NCI-H2107 treated with DMSO at 0.1 percent for 48 hours (cell line): ENCODE measurements around the gene HMOX1.

ENCODE experiments used
- DNase-seq: peaks from one replicate; lab custom pipeline; 2025; ENCODE audit not compliant: unreplicated experiment; lab: John Stamatoyannopoulos, UW

Gene HMOX1

DNA sequence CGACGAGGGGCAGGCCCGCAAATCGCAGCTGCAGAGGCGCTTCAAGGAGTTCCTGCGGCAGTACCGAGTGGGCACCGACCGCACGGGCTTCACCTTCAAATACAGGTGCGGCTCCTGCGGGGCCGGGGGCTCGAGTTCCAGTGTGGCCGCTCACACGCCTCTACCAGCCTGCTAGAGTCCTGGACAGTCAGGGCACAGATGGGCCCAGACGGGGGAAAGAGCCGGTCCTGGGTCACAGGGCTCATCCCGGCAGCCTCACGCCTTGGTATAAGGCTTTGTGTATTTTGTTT, 19.6 kb downstream of the HMOX1 start:
- no peak for DNase-seq

DNA sequence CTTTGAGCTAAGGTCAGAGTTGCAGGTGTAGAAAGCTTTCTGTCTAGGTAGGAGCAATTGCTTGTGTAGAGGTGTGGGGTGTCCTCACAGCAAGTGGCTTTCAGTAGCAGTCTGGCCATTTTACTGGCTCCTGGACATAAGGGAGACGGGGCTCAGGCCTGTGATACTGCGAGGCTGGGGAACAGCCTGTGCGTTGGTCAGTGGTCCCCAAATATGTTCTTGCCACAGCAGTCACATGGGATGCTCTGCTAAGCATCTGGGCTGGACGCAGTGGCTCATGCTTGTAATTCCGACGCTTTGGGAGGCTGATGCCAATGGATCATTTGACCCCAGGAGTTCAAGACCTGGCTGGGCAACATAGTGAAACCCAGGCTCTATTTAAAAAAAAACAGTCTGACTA, 21.0 kb downstream of the HMOX1 start:
- no peak for DNase-seq

DNA sequence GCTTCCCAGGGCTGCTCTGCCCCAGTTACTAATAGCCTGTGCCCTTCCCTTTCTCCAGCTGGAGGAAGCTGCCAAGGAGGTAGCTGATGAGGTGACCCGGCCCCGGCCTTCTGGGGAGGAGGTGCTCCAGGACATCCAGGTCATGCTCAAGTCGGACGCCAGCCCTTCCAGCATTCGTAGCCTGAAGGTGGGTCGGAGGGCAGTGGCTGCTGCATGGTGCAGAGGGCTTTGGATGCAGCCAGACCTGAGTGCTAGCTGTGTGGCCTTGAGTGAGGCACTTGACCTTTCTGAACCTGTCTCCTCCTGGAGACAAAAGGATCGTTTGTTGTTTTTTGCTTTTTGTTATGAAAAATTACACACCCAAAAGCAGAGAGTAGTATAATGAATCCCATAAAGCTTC, 22.5 kb downstream of the HMOX1 start:
- no peak for DNase-seq

DNA sequence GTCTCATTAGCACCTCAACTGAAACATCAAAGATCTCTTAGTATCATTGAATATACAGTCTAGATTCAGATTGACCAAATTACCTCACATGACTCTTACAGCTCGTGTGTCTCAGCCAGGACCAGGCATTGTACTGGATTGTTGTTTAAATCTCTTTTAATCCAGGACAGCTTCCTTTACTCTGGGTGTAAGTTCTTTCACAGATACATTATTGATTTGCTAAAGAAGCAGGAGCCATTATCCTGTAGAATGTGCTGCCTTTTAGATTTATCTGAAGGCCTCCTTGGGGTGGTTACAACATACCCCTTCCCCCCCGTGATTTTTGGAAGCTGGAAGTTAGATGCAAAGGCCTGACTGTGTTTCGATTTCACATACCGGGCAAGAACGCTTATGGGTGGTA, 23.3 kb downstream of the HMOX1 start:
- no peak for DNase-seq

DNA sequence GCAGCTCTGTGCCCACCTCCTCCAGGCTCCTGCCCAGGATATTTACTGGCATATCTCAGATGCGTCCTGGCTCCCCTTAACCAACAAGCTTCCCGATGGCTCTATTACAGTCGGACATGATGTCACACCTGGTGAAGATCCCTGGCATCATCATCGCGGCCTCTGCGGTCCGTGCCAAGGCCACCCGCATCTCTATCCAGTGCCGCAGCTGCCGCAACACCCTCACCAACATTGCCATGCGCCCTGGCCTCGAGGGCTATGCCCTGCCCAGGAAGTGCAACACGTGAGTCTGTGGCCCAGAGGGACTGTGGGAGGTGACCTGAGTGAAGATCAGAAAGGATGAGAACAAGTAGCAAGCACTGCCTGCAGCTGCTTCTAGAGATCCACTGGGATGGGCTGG, 25.5 kb downstream of the HMOX1 start:
- DNase-seq: no peak

DNA sequence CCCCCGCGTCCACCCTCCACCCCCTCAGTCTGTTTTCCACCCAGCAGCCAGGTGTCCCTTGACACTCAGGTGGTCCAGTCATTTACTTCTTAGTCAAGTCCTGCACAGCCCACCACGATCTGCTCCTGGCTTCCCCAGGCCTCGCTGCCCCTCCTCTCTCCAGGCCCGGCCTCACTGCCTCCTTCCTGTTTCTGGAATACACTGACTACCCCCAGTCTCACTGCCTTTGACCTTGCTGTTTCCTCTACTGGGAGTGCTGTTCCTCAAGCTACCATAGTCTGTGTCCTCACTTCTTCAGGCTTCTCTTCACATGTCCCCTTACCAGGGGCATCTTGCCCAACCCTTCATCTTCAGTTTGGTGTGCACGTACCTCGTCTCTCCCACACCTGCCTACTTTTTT, 26.5 kb downstream of the HMOX1 start:
- DNase-seq: no peak

DNA sequence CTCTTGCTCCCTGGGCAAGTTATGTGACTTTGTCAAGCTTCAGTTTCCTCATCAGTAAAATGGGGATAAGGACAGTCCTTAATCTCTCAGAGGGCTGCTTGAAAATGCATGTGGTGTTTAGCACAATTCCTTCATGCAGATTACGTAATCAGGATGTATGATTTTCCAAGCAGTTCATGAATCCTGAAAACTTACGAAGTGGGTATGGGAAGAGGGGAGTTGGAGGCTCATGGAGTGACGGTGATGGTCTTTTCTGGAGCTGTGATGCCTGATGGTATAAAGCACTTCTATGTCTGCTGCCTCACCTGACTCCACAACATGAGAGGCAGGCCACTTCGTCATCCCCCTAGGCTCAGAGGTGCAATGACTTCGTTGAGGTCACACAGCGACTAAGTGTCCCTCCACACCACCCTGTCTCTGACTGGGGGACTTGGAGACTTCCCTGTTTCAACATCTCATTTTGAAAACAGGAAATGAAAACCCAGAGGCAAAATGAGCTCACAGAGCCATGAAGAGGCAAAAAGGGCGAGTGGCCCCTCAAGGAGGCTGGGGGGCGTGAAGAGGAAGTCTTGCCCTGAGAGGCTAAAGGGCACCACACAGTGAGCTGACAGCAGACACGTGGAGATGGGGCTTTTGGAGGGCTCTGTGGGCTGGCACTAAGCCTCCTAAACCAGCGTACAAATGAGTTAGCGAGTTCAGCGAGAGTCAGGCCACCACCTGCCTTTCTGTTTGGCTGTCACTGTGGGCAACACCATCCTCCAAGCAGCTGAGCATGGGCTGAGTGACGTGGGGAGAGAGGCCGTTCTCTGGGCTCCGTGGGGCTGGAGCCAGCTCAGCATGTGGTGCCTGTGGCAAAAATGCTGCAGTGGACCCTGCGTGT, 29.1 kb downstream of the HMOX1 start:
- no peak for DNase-seq

DNA sequence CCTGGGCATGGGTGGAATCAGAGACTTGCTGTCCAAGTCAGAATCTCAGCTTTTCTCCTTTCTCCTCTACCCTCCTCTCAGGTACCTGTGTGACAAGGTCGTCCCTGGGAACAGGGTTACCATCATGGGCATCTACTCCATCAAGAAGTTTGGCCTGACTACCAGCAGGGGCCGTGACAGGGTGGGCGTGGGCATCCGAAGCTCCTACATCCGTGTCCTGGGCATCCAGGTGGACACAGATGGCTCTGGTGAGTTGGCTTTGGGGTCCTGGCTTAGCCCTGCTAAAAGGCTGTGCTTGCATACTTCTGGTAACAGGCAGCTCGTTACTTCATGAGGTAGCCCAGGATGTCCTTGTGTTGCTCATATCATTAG, 29.8 kb downstream of the HMOX1 start:
- no peak for DNase-seq

DNA sequence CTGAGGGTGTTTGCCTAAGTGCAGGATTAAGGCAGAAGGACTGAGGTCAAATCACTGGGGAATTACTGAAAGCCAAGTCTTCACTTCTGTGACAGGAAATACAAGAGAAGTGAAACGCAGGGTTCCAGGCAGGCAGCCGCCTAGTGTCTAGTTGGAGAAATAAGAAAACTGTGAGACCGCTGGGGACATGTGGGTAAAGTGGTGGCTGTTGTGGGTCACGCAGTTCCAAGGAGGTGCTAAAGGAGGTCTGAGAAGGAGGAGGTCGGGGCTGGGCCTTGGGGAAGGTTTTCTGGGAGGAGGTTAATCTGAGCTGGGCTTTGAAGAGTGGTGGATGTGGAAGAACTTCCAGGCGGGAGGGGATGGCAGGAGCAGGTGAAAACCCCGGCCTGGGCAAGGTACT, 30.2 kb downstream of the HMOX1 start:
- DNase-seq: no peak

DNA sequence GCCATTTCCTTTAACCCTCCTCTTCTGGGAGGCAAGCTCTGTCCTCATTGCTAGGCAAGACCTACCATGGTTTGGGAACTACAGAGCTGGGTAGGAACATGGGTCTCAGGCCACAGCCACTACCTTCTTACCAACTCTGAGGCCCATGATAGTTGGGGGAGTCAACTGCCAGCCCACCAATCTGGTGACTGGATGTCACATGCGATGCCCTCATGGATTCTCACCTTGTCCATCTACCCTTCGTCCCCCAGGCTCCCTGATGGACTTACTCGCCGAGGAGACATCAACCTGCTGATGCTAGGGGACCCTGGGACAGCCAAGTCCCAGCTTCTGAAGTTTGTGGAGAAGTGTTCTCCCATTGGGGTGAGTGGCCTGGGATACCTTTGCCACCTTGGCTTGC, 32.7 kb downstream of the HMOX1 start:
- DNase-seq: no peak

DNA sequence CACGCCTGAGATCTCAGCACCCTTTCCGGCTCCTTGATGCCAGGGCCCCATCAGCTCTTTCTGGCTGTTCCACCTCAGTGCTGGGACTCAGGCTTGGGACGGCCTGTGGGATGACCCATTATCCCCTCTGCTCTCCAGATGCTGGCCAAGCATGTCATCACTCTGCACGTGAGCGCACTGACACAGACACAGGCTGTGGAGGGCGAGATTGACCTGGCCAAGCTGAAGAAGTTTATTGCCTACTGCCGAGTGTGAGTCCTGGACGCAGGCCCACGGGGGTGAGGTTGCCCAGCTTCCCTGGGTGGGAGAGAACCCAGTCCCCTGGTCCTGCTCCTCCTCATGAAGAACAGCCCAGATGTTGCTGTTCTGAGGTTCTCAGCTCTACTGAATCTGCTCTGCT, 36.7 kb downstream of the HMOX1 start:
- DNase-seq: no peak

DNA sequence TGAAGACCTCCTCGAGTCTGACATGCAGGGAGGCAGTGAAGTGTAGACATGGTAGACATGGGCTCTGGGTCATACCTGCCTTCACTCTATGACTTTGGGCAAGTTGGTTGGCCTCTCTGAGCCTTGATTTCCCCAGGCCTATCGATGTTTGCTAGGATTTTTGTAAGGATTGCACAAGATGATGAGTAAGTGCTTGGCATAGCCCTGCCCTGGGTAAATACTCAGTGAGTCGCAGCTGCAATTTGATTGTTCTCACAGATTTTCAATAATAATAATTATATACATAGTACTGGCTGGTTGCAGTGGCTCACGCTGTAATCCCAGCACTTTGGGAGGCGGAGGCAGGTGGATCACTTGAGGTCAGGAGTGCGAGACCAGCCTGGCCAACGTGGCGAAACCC, 37.2 kb downstream of the HMOX1 start:
- DNase-seq: no peak

DNA sequence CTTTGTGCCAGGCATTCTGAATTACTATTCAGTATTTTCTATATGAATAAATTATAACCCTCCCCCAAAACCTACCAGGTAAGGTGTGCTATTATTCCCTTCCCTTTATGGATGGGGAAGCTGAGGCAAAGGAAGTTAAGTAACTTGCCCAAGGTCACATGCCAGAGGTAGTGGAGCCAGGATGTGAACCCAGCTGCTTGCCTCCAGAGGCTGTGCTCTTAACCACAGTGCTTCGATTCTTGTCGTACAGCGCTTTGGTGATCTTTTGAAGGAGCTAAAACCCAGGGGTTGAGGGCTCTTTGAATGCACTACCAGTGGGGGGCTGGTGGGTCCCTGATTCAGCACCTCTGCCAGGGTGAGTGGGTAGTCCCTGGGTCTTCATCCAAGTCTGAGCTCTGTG, 37.8 kb downstream of the HMOX1 start:
- no peak for DNase-seq

DNA sequence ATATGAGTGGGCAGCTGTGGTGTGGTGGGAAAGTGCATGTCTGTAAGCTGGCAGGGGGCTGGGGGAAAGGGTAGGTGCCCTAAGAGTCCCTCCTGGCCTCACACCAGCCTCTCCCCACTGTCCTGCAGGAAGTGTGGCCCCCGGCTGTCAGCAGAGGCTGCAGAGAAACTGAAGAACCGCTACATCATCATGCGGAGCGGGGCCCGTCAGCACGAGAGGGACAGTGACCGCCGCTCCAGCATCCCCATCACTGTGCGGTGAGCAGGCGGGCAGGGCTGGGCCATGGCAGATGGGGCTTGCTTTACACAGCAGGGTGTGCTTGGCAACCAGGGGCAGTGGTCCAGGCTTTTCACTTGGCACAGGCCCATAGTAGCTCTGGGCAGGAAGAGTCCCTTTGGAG, 38.9 kb downstream of the HMOX1 start:
- no peak for DNase-seq

DNA sequence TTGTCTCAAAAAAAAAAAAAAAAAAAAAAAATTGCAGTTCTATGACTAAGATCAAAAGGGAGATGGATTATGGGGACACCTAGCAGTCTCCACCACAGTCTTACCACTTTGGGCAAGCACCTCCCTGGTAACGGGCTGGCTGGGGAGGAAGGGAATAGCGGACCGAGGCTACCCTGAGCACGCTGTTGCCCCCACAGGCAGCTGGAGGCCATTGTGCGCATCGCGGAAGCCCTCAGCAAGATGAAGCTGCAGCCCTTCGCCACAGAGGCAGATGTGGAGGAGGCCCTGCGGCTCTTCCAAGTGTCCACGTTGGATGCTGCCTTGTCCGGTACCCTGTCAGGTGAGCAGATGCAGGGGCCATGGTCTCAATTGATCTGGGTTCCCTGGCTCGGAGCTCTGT, 40.2 kb downstream of the HMOX1 start:
- DNase-seq: no peak

DNA sequence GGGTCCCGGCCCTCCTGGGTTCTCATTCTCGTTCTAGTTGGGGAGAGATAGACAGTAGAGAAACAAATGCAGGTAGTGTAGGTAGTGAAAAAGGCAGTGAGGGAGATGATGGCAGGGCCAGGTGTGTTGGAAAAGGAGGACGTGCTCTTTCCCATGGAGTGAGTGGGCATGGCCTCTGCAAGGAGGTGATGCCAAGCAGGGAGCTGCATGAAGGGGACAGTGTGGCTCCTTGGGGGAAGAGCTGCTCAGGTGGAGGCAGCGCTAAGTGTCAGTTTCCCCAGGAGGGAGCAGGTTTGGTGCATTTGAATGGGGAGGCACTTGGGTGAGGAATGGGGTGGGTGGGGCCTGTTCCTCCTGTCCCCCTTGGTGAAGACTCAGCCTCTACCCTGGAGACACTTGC, 41.2 kb downstream of the HMOX1 start:
- no peak for DNase-seq

DNA sequence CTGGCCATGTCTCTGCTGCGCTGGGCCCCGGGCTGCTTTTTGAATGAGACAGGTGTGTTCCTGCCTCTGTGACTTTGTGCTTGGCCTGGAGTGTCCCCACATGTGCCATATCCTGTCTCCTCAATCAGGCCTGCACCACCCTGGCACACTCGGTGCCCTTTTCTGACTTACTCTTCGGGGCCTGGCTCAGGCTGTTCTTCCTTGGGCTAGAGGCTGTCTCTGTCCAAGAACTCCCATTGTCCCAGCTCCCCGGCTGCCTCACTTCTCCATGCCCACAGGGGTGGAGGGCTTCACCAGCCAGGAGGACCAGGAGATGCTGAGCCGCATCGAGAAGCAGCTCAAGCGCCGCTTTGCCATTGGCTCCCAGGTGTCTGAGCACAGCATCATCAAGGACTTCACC, 42.0 kb downstream of the HMOX1 start:
- DNase-seq: no peak

DNA sequence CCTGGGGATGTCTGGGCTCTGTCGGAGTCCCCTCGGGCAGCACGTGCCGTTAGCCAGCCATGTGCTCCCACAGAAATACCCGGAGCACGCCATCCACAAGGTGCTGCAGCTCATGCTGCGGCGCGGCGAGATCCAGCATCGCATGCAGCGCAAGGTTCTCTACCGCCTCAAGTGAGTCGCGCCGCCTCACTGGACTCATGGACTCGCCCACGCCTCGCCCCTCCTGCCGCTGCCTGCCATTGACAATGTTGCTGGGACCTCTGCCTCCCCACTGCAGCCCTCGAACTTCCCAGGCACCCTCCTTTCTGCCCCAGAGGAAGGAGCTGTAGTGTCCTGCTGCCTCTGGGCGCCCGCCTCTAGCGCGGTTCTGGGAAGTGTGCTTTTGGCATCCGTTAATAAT, 43.2 kb downstream of the HMOX1 start:
- no peak for DNase-seq

DNA sequence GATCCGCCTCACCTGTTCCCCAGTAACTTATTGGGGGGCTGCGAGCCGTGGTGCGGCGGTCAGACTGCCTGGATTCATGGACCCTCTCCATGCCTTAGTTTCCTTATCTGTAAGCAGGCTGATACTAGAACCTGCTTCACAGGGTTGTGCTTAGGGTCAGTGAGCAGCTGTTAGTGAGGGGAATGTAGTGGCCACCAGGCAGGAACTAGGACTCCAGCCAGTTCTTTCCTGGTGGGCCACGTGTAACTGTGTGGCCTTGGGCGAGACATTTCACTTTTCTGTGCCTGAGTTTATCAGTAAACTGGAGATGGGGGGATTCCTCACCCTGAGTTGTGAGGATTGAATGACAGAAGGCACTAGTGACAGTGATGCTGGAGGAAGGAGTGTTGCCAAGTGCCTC, 43.9 kb downstream of the HMOX1 start:
- DNase-seq: no peak

DNA sequence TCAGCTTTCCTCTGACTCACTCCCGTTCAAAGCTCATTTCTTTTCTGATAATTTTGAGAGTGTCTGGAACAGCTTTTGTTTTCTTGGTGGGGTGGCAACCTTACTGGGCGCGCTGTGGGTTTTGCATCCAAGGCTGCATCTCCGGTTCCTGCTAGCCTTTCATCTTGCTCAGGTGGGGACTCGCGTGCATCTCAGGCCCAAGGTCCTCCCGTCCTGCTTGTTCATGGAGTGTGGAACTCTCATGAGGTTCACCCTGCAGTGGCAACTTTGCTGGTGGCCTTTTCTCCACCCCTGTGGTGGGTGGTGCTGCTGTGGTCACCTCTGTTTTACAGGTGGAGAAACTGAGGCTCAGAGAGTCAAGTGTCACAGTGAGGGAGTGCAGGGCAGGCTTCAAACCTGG, 44.6 kb downstream of the HMOX1 start:
- DNase-seq: no peak

DNA sequence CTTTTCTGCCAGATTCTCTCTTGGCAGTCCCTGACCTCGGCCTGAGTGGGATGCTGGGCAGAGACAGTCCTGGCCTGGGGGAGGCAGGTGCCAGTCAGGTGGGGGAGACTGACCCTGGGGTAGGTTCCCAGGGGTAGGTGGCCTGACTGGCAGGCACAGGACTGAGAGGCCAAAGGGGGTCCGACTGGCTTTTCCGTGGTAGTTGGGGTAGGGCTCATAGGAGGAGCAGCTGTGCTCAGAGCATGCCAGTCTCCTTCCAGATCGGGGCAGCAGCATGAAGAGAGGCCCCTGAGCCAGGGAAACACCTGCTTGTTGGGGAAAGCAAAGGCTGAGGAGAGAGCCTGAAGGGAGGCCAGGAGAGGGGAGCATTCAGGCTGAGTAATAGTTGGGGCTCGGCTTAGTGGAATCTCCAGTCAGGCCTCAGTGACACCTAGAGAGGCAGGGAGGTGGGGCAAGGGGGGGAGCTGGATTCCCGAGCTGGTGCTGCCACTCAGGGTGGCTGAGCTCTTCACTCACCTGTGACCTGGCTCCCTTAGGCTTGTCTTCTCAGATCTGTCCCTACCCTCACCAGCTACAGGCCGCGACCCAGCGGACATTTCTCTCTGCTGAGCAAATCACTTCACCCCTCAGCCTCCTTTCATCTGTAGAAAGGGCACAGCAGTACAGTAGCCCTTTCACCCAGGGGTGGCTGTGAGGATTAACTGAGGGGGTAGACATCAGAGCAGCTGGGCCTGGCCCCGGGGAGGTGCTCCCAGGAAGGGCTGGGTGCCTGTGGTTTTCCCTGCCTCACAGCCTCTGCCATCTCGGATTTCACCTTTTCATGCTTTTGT, 45.3 kb downstream of the HMOX1 start:
- DNase-seq: peak; percentile 85

DNA sequence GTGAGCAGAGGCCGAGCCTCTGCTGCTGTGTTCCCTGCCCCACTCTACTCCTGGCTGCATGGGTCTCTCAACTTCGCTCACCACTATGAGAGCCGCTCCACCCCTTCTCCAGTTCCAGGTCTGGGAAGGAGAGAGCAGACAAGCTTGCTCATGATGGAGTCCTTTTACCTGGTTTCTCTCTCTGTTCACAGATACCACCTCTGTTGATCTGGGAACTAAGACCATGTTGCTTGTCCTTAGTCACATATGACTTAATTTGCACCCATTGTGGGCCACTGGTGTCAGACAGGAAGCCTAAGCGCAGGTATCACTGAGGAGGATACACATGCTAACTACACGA, 45.9 kb downstream of the HMOX1 start:
- no peak for DNase-seq

DNA sequence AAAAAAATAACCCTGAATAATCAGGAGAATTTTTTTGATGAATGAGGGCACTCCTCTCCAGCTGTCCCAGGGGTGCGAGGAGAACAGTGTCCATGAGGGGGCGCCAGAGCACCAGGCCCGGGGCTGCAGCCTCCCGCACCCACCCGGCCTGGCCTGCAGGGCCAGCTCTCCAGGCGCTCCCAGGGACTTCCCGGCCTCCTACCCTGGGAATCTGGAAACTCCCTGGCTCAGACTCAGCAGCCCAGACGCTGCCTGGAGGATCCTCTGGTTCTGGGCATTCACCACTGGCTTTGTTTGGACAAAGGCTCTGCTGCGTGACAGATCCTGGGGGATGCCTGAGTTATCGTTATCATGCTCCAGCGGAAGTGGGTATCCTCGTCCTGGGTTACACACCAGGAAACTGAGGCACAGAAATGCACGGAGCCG, 50.0 kb downstream of the HMOX1 start:
- peak; percentile 28 for DNase-seq
